ENCODE results near the gene TMEM187. TPM values are rescaled to one million over a fixed set of nuclear protein-coding genes. Genes with fewer than 3 reads are reported as not detected.

TMEM187 gene
- total and polyA plus RNA-seq, 4 experiments from 2014 or later: 10.4 to 23.8 (median 13.8) TPM

GRCh38 chrX:154027986-154028385, 55.4 kb downstream of the TMEM187 start:
- H3K36me3 Mint-ChIP-seq: peaks cover 4 to 37% of the 10 kb centered on the region in 2 donors
- CTCF ChIA-PET (ENCODE audit: partially characterized antibody): interaction anchor here (1.3 kb wide), 1 partner anchor 14 kb away, joined by 4 read pairs; no protein-coding TSS in a partner anchor

GRCh38 chrX:154028502-154029184, 56.1 kb downstream of the TMEM187 start:
- intact Hi-C loops (cut with micrococcal nuclease): loop anchor here (10.0 kb wide), 1 partner anchor 66 kb away; the partner anchor contains the start of gene MECP2
- H3K36me3 ChIP-seq (ENCODE audit: insufficient read depth, low read length): peaks cover 24% of the 10 kb centered on the region
- DNase-seq: no peak
- peak overlapping the region in 5 of 7 donors; percentile 6 to 46 (median 10) for H3K27ac Mint-ChIP-seq
- H3K4me1 Mint-ChIP-seq: peaks cover 6 to 14% (median 6%) of the 10 kb centered on the region in 4 donors
- POLR2A ChIA-PET (ENCODE audit: partially characterized antibody): interaction anchor here (1.1 kb wide), 1 partner anchor 9 kb away, joined by 3 read pairs; no protein-coding TSS in a partner anchor
- CTCF ChIA-PET (ENCODE audit: partially characterized antibody): interaction anchor here (1.6 kb wide), 1 partner anchor 109 kb away, joined by 3 read pairs; no protein-coding TSS in a partner anchor
- H3K9me3 ChIP-seq (ENCODE audit: control insufficient read depth in 1 of 2, low read length in 2 of 2): no peaks in the 10 kb centered on the region
- peaks cover 4 to 40% of the 10 kb centered on the region in 2 donors for H3K36me3 Mint-ChIP-seq
- H3K27me3 Mint-ChIP-seq: no peaks in the 10 kb centered on the region
- no peak overlapping the region for H3K4me3 Mint-ChIP-seq
- no peaks in the 10 kb centered on the region for H3K4me1 ChIP-seq (ENCODE audit: insufficient read depth, low read length)
- H3K27ac ChIP-seq (ENCODE audit: low read depth, low read length): no peak overlapping the region
- no peaks in the 10 kb centered on the region for H3K27me3 ChIP-seq (ENCODE audit: insufficient read depth, low read length)
- H3K4me3 ChIP-seq (ENCODE audit: low read length in 2 of 2): no peak overlapping the region
- H3K9me3 Mint-ChIP-seq: peaks cover 0 to 1% (median 0%) of the 10 kb centered on the region in 8 donors

More at GRCh38 chrX:154027986-154028385, 55.4 kb downstream of the TMEM187 start:
- POLR2A ChIA-PET (ENCODE audit: partially characterized antibody): interaction anchor here (1.1 kb wide), 1 partner anchor 8 kb away, joined by 3 read pairs; no protein-coding TSS in a partner anchor
- Histone ChIP-seq H3K27ac (ENCODE audit: low read depth, low read length) (no peak overlapping the region), H3K9me3 (ENCODE audit: control insufficient read depth in 1 of 2, low read length in 2 of 2) (no peaks in the 10 kb centered on the region), H3K4me1 (ENCODE audit: insufficient read depth, low read length) (no peaks in the 10 kb centered on the region), H3K27me3 (ENCODE audit: insufficient read depth, low read length) (no peaks in the 10 kb centered on the region), H3K36me3 (ENCODE audit: insufficient read depth, low read length) (peaks cover 24% of the 10 kb centered on the region), H3K4me3 (ENCODE audit: low read length in 2 of 2) (no peak overlapping the region)
- Mint-ChIP-seq H3K27me3 (no peaks in the 10 kb centered on the region), H3K9me3 (peaks cover 0 to 1% (median 0%) of the 10 kb centered on the region in 8 donors), H3K27ac (peak overlapping the region in 1 of 7 donors; percentile 46), H3K4me1 (peaks cover 4 to 18% (median 6%) of the 10 kb centered on the region in 4 donors), H3K4me3 (no peak overlapping the region)
- DNase-seq: no peak
- intact Hi-C loops (cut with micrococcal nuclease): loop anchor here (10.0 kb wide), 1 partner anchor 67 kb away; the partner anchor contains the start of gene MECP2

GRCh38 chrX:154029439-154029838, 56.9 kb downstream of the TMEM187 start:
- DNase-seq: no peak
- Histone ChIP-seq H3K4me1 (ENCODE audit: insufficient read depth, low read length) (no peaks in the 10 kb centered on the region), H3K36me3 (ENCODE audit: insufficient read depth, low read length) (peaks cover 24% of the 10 kb centered on the region), H3K27me3 (ENCODE audit: insufficient read depth, low read length) (no peaks in the 10 kb centered on the region), H3K4me3 (ENCODE audit: low read length in 2 of 2) (no peak overlapping the region), H3K9me3 (ENCODE audit: control insufficient read depth in 1 of 2, low read length in 2 of 2) (no peaks in the 10 kb centered on the region), H3K27ac (ENCODE audit: low read depth, low read length) (no peak overlapping the region)
- POLR2A ChIA-PET (ENCODE audit: partially characterized antibody): no interaction called here
- CTCF ChIA-PET (ENCODE audit: partially characterized antibody): interaction anchor here (1.6 kb wide), 1 partner anchor 108 kb away, joined by 3 read pairs; no protein-coding TSS in a partner anchor
- Mint-ChIP-seq H3K9me3 (no peaks in the 10 kb centered on the region), H3K27ac (peak overlapping the region in 4 of 7 donors; percentile 39 to 62 (median 49)), H3K4me3 (no peak overlapping the region), H3K36me3 (peaks cover 4 to 44% of the 10 kb centered on the region in 2 donors), H3K4me1 (peaks cover 6 to 14% (median 6%) of the 10 kb centered on the region in 4 donors), H3K27me3 (no peaks in the 10 kb centered on the region)
- intact Hi-C loops (cut with micrococcal nuclease): loop anchor here (10.0 kb wide), 1 partner anchor 65 kb away; the partner anchor contains the start of gene MECP2

- no peaks in the 10 kb centered on the region for H3K4me1 ChIP-seq (ENCODE audit: insufficient read depth, low read length)
- CTCF ChIA-PET (ENCODE audit: partially characterized antibody): interaction anchor here (1.6 kb wide), 1 partner anchor 107 kb away, joined by 3 read pairs; no protein-coding TSS in a partner anchor
- H3K27me3 ChIP-seq (ENCODE audit: insufficient read depth, low read length): no peaks in the 10 kb centered on the region
- Mint-ChIP-seq H3K27ac (no peak overlapping the region), H3K9me3 (no peaks in the 10 kb centered on the region), H3K4me3 (no peak overlapping the region), H3K4me1 (peaks cover 6 to 14% (median 8%) of the 10 kb centered on the region in 4 donors), H3K36me3 (peaks cover 4 to 47% of the 10 kb centered on the region in 2 donors), H3K27me3 (no peaks in the 10 kb centered on the region)
- intact Hi-C loops (cut with micrococcal nuclease): no loop called here
- H3K4me3 ChIP-seq (ENCODE audit: low read length in 2 of 2): no peak overlapping the region
- no peaks in the 10 kb centered on the region for H3K9me3 ChIP-seq (ENCODE audit: control insufficient read depth in 1 of 2, low read length in 2 of 2)
- POLR2A ChIA-PET (ENCODE audit: partially characterized antibody): interaction anchor here (1.2 kb wide), 1 partner anchor 10 kb away, joined by 3 read pairs; the partner anchor contains the start of gene IRAK1
- H3K36me3 ChIP-seq (ENCODE audit: insufficient read depth, low read length): peaks cover 24% of the 10 kb centered on the region
- DNase-seq: no peak
- no peak overlapping the region for H3K27ac ChIP-seq (ENCODE audit: low read depth, low read length)
Measured at GRCh38 chrX:154030266-154030665, 57.7 kb downstream of the TMEM187 start.

- POLR2A ChIA-PET (ENCODE audit: partially characterized antibody): interaction anchor here (0.6 to 1.2 kb wide), 2 partner anchors 11 to 271 kb away, joined by 3 to 4 read pairs; partner anchors contain the start of gene IRAK1
- peaks cover 4 to 45% of the 10 kb centered on the region in 2 donors for H3K36me3 Mint-ChIP-seq
- no peak overlapping the region for H3K27ac ChIP-seq (ENCODE audit: low read depth, low read length)
- no peaks in the 10 kb centered on the region for H3K27me3 Mint-ChIP-seq
- H3K4me1 Mint-ChIP-seq: peaks cover 6 to 14% (median 8%) of the 10 kb centered on the region in 4 donors
- intact Hi-C loops (cut with micrococcal nuclease): no loop called here
- no peak overlapping the region for H3K4me3 ChIP-seq (ENCODE audit: low read length in 2 of 2)
- no peaks in the 10 kb centered on the region for H3K4me1 ChIP-seq (ENCODE audit: insufficient read depth, low read length)
- no peaks in the 10 kb centered on the region for H3K27me3 ChIP-seq (ENCODE audit: insufficient read depth, low read length)
- CTCF ChIA-PET (ENCODE audit: partially characterized antibody): no interaction called here
- H3K9me3 ChIP-seq (ENCODE audit: control insufficient read depth in 1 of 2, low read length in 2 of 2): no peaks in the 10 kb centered on the region
- no peak overlapping the region for H3K27ac Mint-ChIP-seq
- H3K4me3 Mint-ChIP-seq: no peak overlapping the region
- H3K36me3 ChIP-seq (ENCODE audit: insufficient read depth, low read length): peaks cover 24% of the 10 kb centered on the region
- no peaks in the 10 kb centered on the region for H3K9me3 Mint-ChIP-seq
- no peak for DNase-seq
Measured at GRCh38 chrX:154030715-154031305, 58.3 kb downstream of the TMEM187 start.

GRCh38 chrX:154032160-154032559, 59.6 kb downstream of the TMEM187 start:
- ChIA-PET CTCF (ENCODE audit: partially characterized antibody) (no interaction called here), POLR2A (ENCODE audit: partially characterized antibody) (no interaction called here)
- intact Hi-C loops (cut with micrococcal nuclease): no loop called here
- Mint-ChIP-seq H3K27ac (peak overlapping the region in 1 of 7 donors; percentile 12), H3K27me3 (no peaks in the 10 kb centered on the region), H3K4me1 (peaks cover 9 to 24% (median 15%) of the 10 kb centered on the region in 4 donors), H3K4me3 (no peak overlapping the region), H3K9me3 (no peaks in the 10 kb centered on the region), H3K36me3 (peaks cover 4 to 52% of the 10 kb centered on the region in 2 donors)
- peaks cover 24% of the 10 kb centered on the region for H3K36me3 ChIP-seq (ENCODE audit: insufficient read depth, low read length)
- no peak for DNase-seq
- no peak overlapping the region for H3K4me3 ChIP-seq (ENCODE audit: low read length in 2 of 2)
- H3K27ac ChIP-seq (ENCODE audit: low read depth, low read length): no peak overlapping the region
- H3K9me3 ChIP-seq (ENCODE audit: control insufficient read depth in 1 of 2, low read length in 2 of 2): no peaks in the 10 kb centered on the region
- no peaks in the 10 kb centered on the region for H3K27me3 ChIP-seq (ENCODE audit: insufficient read depth, low read length)
- H3K4me1 ChIP-seq (ENCODE audit: insufficient read depth, low read length): no peaks in the 10 kb centered on the region

GRCh38 chrX:154032653-154033052, 60.1 kb downstream of the TMEM187 start:
- H3K9me3 Mint-ChIP-seq: no peaks in the 10 kb centered on the region

More at GRCh38 chrX:154032653-154033052, 60.1 kb downstream of the TMEM187 start:
- no peaks in the 10 kb centered on the region for H3K27me3 Mint-ChIP-seq
- no peaks in the 10 kb centered on the region for H3K27me3 ChIP-seq (ENCODE audit: insufficient read depth, low read length)
- H3K9me3 ChIP-seq (ENCODE audit: control insufficient read depth in 1 of 2, low read length in 2 of 2): no peaks in the 10 kb centered on the region
- CTCF ChIA-PET (ENCODE audit: partially characterized antibody): no interaction called here
- H3K4me3 ChIP-seq (ENCODE audit: low read length in 2 of 2): no peak overlapping the region
- H3K36me3 Mint-ChIP-seq: peaks cover 4 to 48% of the 10 kb centered on the region in 2 donors
- H3K27ac ChIP-seq (ENCODE audit: low read depth, low read length): no peak overlapping the region
- H3K27ac Mint-ChIP-seq: peak overlapping the region in 1 of 7 donors; percentile 76
- H3K4me1 ChIP-seq (ENCODE audit: insufficient read depth, low read length): no peaks in the 10 kb centered on the region
- no peak for DNase-seq
- intact Hi-C loops (cut with micrococcal nuclease): no loop called here
- H3K36me3 ChIP-seq (ENCODE audit: insufficient read depth, low read length): peaks cover 24% of the 10 kb centered on the region
- peaks cover 11 to 27% (median 16%) of the 10 kb centered on the region in 4 donors for H3K4me1 Mint-ChIP-seq
- POLR2A ChIA-PET (ENCODE audit: partially characterized antibody): no interaction called here
- no peak overlapping the region for H3K4me3 Mint-ChIP-seq
